ENCODE measurements around the gene RAB14. TPM values are rescaled to one million over a fixed set of nuclear protein-coding genes. Genes with fewer than 3 reads are reported as not detected.

The RAB14 gene
- total RNA-seq, 1 experiment from 2014 or later: 63.1 TPM

- H3K4me1 ChIP-seq (ENCODE audit: control insufficient read depth in 1 of 2, insufficient read depth in 2 of 2, low read length in 2 of 2): peaks cover 0 to 8% of the 10 kb centered on the region in 2 experiments; a peak in 2 of 4 replicates
- DNase-seq (ENCODE audit: low read depth, low spot score): no peak
- TF ChIP-seq ZNF274 (IDR thresholded peaks at IDR 0.05; ENCODE audit: low read depth, low read length) (no peak), SIN3A (IDR thresholded peaks at IDR 0.05; ENCODE audit: low read depth) (no peak), ATF3 (IDR thresholded peaks at IDR 0.05) (no peak), EZH2 (IDR thresholded peaks at IDR 0.05) (no peak), POLR2A (IDR thresholded peaks at IDR 0.05; ENCODE audit: borderline replicate concordance, extremely low read depth, insufficient read depth, insufficient read length) (no peak), CTCF (IDR thresholded peaks at IDR 0.05 in 2 of 3, conservative IDR thresholded peaks at IDR 0.05 in 1 of 3; ENCODE audit: borderline replicate concordance in 1 of 3, insufficient read depth in 1 of 3, low read depth in 2 of 3, low read length in 2 of 3) (no peak), CBX3 (IDR thresholded peaks at IDR 0.05; ENCODE audit: low read depth) (no peak), SP1 (IDR thresholded peaks at IDR 0.05; ENCODE audit: low read depth) (no peak), ELF1 (IDR thresholded peaks at IDR 0.05; ENCODE audit: borderline replicate concordance, low read depth) (no peak), MAX (IDR thresholded peaks at IDR 0.05) (no peak), FOSL1 (IDR thresholded peaks at IDR 0.05; ENCODE audit: low read depth) (no peak), ZFX (IDR thresholded peaks at IDR 0.05) (no peak)
- TF ChIP-seq, protein P1, sequence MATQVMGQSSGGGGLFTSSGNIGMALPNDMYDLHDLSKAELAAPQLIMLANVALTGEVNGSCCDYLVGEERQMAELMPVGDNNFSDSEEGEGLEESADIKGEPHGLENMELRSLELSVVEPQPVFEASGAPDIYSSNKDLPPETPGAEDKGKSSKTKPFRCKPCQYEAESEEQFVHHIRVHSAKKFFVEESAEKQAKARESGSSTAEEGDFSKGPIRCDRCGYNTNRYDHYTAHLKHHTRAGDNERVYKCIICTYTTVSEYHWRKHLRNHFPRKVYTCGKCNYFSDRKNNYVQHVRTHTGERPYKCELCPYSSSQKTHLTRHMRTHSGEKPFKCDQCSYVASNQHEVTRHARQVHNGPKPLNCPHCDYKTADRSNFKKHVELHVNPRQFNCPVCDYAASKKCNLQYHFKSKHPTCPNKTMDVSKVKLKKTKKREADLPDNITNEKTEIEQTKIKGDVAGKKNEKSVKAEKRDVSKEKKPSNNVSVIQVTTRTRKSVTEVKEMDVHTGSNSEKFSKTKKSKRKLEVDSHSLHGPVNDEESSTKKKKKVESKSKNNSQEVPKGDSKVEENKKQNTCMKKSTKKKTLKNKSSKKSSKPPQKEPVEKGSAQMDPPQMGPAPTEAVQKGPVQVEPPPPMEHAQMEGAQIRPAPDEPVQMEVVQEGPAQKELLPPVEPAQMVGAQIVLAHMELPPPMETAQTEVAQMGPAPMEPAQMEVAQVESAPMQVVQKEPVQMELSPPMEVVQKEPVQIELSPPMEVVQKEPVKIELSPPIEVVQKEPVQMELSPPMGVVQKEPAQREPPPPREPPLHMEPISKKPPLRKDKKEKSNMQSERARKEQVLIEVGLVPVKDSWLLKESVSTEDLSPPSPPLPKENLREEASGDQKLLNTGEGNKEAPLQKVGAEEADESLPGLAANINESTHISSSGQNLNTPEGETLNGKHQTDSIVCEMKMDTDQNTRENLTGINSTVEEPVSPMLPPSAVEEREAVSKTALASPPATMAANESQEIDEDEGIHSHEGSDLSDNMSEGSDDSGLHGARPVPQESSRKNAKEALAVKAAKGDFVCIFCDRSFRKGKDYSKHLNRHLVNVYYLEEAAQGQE (IDR thresholded peaks at IDR 0.05; ENCODE audit: low read depth): no peak
- H4K20me1 ChIP-seq (ENCODE audit: insufficient read depth): no peaks in the 10 kb centered on the region
- H3K4me2 ChIP-seq (ENCODE audit: low read length): no peak overlapping the region
- H3K4me3 ChIP-seq (replicated peaks in 1 of 2; ENCODE audit: low read depth in 1 of 2, low read length in 2 of 2): no peak overlapping the region
- ChIA-PET RAD21 (ENCODE audit: low non-redundant PET in 1 of 2, low total read pairs in 2 of 2, uncharacterized antibody in 2 of 2, unreplicated experiment in 2 of 2) (no interaction called here), CTCF (no interaction called here), POLR2A (no interaction called here)
- ATAC-seq: no peak
- H2AFZ ChIP-seq (ENCODE audit: low read depth, low read length, poor library complexity, severe bottlenecking): no peak overlapping the region
- BruUV-seq (replicated peaks): no TSS peak
- H3K9me2 ChIP-seq (ENCODE audit: insufficient read depth): no peaks in the 10 kb centered on the region
- no peaks in the 10 kb centered on the region for H3K79me2 ChIP-seq (ENCODE audit: insufficient read depth, low read length)
- H3K9me3 ChIP-seq (ENCODE audit: control insufficient read depth in 1 of 2, insufficient read depth in 1 of 2, low read depth in 1 of 2, low read length in 2 of 2): no peaks in the 10 kb centered on the region
- no peak overlapping the region for H3K27ac ChIP-seq (ENCODE audit: low read depth, low read length)
- no peaks in the 10 kb centered on the region for H3K36me3 ChIP-seq (ENCODE audit: control insufficient read depth in 1 of 2, insufficient read depth in 2 of 2, low read length in 2 of 2)
- H3K9ac ChIP-seq (ENCODE audit: low read length): no peak overlapping the region
- intact Hi-C loops (cut with micrococcal nuclease): no loop called here
- no peaks in the 10 kb centered on the region for H3K27me3 ChIP-seq (ENCODE audit: insufficient read depth, low read length)
Measured at GRCh38 chr9:121219530-121219929, 17.9 kb upstream of the RAB14 start.

Data from HCT116 (cell line).